Measurements from ENCODE around the gene CYP39A1.

DNA sequence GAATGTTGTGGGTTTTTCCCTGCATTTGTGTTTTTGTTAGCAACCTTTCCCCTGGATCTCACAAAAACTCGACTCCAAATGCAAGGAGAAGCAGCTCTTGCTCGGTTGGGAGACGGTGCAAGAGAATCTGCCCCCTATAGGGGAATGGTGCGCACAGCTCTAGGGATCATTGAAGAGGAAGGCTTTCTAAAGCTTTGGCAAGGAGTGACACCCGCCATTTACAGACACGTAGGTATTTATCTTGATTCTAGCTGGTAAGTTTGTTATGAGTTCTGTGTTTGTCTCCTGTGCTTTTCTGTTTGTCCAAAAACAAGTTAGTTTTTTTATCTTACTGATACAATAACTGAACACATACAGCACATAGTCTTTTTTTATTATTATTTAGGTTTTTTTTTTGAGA is 3.2 kb upstream of the CYP39A1 start:
- TF ChIP-seq, protein P1, sequence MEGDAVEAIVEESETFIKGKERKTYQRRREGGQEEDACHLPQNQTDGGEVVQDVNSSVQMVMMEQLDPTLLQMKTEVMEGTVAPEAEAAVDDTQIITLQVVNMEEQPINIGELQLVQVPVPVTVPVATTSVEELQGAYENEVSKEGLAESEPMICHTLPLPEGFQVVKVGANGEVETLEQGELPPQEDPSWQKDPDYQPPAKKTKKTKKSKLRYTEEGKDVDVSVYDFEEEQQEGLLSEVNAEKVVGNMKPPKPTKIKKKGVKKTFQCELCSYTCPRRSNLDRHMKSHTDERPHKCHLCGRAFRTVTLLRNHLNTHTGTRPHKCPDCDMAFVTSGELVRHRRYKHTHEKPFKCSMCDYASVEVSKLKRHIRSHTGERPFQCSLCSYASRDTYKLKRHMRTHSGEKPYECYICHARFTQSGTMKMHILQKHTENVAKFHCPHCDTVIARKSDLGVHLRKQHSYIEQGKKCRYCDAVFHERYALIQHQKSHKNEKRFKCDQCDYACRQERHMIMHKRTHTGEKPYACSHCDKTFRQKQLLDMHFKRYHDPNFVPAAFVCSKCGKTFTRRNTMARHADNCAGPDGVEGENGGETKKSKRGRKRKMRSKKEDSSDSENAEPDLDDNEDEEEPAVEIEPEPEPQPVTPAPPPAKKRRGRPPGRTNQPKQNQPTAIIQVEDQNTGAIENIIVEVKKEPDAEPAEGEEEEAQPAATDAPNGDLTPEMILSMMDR (IDR thresholded peaks at IDR 0.05 in 2 of 3, conservative IDR thresholded peaks at IDR 0.05 in 1 of 3; ENCODE audit: borderline replicate concordance in 1 of 3, insufficient read depth in 1 of 3, low read depth in 2 of 3, low read length in 2 of 3), result peak in 2 of 3 experiments; percentile 76 to 79; a peak in 4 of 6 replicates
- TF ChIP-seq RAD21 (IDR thresholded peaks at IDR 0.05; ENCODE audit: low read depth) (peak; percentile 25; the same call in 1 of the 2 replicates), POLR2AphosphoS5 (IDR thresholded peaks at IDR 0.05; ENCODE audit: low read depth, low read length) (no peak), POLR2A (IDR thresholded peaks at IDR 0.05; ENCODE audit: borderline replicate concordance, extremely low read depth, insufficient read depth, insufficient read length) (no peak), ZFX (IDR thresholded peaks at IDR 0.05) (no peak), SP1 (IDR thresholded peaks at IDR 0.05; ENCODE audit: low read depth) (no peak), EZH2 (IDR thresholded peaks at IDR 0.05) (no peak), EGR1 (IDR thresholded peaks at IDR 0.05; ENCODE audit: low read depth) (no peak), JUND (IDR thresholded peaks at IDR 0.05) (no peak), YY1 (IDR thresholded peaks at IDR 0.05; ENCODE audit: extremely low read depth, insufficient replicate concordance, low read depth, low read length) (no peak)
- TF ChIP-seq, protein P2, sequence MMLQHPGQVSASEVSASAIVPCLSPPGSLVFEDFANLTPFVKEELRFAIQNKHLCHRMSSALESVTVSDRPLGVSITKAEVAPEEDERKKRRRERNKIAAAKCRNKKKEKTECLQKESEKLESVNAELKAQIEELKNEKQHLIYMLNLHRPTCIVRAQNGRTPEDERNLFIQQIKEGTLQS (IDR thresholded peaks at IDR 0.05), result no peak
